HG03460 (cell line): ENCODE results near the gene DUT.

Experiments used
- ATAC-seq: cut with Tn5 transposase; IDR thresholded peaks from one replicate; pipeline ENCODE4 v1.9.1; 2021; ENCODE audit not compliant: unreplicated experiment

Gene DUT

GRCh38 chr15:48367483-48367882 is 36.3 kb downstream of the DUT start:
- ATAC-seq, result no peak

- no peak for ATAC-seq
These were observed 39.2 kb downstream of the DUT start for GRCh38 chr15:48370460-48370859.

- ATAC-seq, result no peak
These were observed 40.3 kb downstream of the DUT start for GRCh38 chr15:48371550-48371949.

- ATAC-seq, result no peak
These were observed 40.7 kb downstream of the DUT start for GRCh38 chr15:48371961-48372360.

GRCh38 chr15:48373821-48374451 is 42.7 kb downstream of the DUT start:
- no peak for ATAC-seq

- ATAC-seq, result no peak
These were observed 43.2 kb downstream of the DUT start for GRCh38 chr15:48374472-48374871.

GRCh38 chr15:48375767-48376166 is 44.5 kb downstream of the DUT start:
- ATAC-seq, result no peak

- no peak for ATAC-seq
These were observed 49.0 kb downstream of the DUT start for GRCh38 chr15:48380198-48380597.

GRCh38 chr15:48381861-48382260 is 50.6 kb downstream of the DUT start:
- no peak for ATAC-seq

- no peak for ATAC-seq
These were observed 51.8 kb downstream of the DUT start for GRCh38 chr15:48383031-48383430.

GRCh38 chr15:48384616-48385015 is 53.4 kb downstream of the DUT start:
- ATAC-seq, result no peak

- no peak for ATAC-seq
These were observed 54.0 kb downstream of the DUT start for GRCh38 chr15:48385031-48385830.

GRCh38 chr15:48388016-48388851 is 57.0 kb downstream of the DUT start:
- no peak for ATAC-seq

GRCh38 chr15:48388910-48389309 is 57.7 kb downstream of the DUT start:
- ATAC-seq, result no peak

- ATAC-seq, result no peak
These were observed 58.5 kb downstream of the DUT start for GRCh38 chr15:48389691-48390143.

GRCh38 chr15:48391950-48392349 is 60.7 kb downstream of the DUT start:
- ATAC-seq, result no peak

GRCh38 chr15:48392356-48392755 is 61.1 kb downstream of the DUT start:
- no peak for ATAC-seq
